Loucy (cell line): ENCODE results near the gene OTOP3.

ENCODE experiments used
- H2AFZ ChIP-seq: fragments of 200-600 bp; sonication (generic); 2 replicates; pipeline ENCODE4 v1.6.0; 2016; ENCODE audit warnings: antibody characterized with exemption, mild to moderate bottlenecking, low read length, moderate library complexity
- H3F3A ChIP-seq: fragments of 200-600 bp; 2 replicates; pipeline ENCODE4 v1.6.0; 2016; ENCODE audit warnings: antibody characterized with exemption, low read depth, mild to moderate bottlenecking
- H3K27me3 ChIP-seq: fragments of 200-600 bp; sonication (generic); 2 replicates; pipeline ENCODE4 v1.6.1; 2014; ENCODE audit warnings: low read length, mild to moderate bottlenecking; ENCODE audit not compliant: insufficient read depth, poor library complexity, severe bottlenecking
- H3K36me3 ChIP-seq: fragments of 200-600 bp; sonication (generic); 2 replicates; pipeline ENCODE4 v1.6.1; 2016; ENCODE audit warnings: low read length; ENCODE audit not compliant: insufficient read depth
- H3K4me1 ChIP-seq: fragments of 200-600 bp; sonication (generic); 2 replicates; pipeline ENCODE4 v1.5.1; 2014; ENCODE audit warnings: low read length, mild to moderate bottlenecking; ENCODE audit not compliant: insufficient read depth, poor library complexity, severe bottlenecking
- H3K4me2 ChIP-seq: fragments of 200-600 bp; sonication (generic); 2 replicates; pipeline ENCODE4 v1.6.0; 2014; ENCODE audit warnings: antibody characterized with exemption, low read length, low read depth, mild to moderate bottlenecking; ENCODE audit not compliant: poor library complexity, severe bottlenecking
- H3K4me3 ChIP-seq: fragments of 200-600 bp; sonication (generic); 2 replicates; pipeline ENCODE4 v1.5.1; 2014; ENCODE audit warnings: low read length, mild to moderate bottlenecking, mixed read lengths; ENCODE audit not compliant: poor library complexity, severe bottlenecking
- H3K79me2 ChIP-seq: fragments of 200-600 bp; sonication (generic); 2 replicates; pipeline ENCODE4 v1.6.1; 2014; ENCODE audit warnings: low read length; ENCODE audit not compliant: insufficient read depth
- H3K9ac ChIP-seq: fragments of 200-600 bp; sonication (generic); 2 replicates; pipeline ENCODE4 v1.6.0; 2014; ENCODE audit warnings: mild to moderate bottlenecking, low read depth, low read length, moderate library complexity; ENCODE audit not compliant: poor library complexity, severe bottlenecking
- H3K9me2 ChIP-seq: fragments of 200-600 bp; sonication (generic); replicated peaks from 2 replicates; pipeline ENCODE4 v1.6.1; 2016; ENCODE audit warnings: low read depth, low read length, mixed read lengths
- H3K9me3 ChIP-seq: fragments of 200-600 bp; sonication (generic); 2 replicates; pipeline ENCODE4 v1.6.1; 2014; ENCODE audit warnings: mild to moderate bottlenecking, antibody characterized with exemption, low read length, low read depth; ENCODE audit not compliant: insufficient read depth
- H4K20me1 ChIP-seq: fragments of 200-600 bp; sonication (generic); 2 replicates; pipeline ENCODE4 v1.6.0; 2014; ENCODE audit warnings: antibody characterized with exemption, low read length, mild to moderate bottlenecking; ENCODE audit not compliant: insufficient read depth, poor library complexity, severe bottlenecking
- CTCF ChIP-seq: fragments of 200-600 bp; sonication (generic); conservative IDR thresholded peaks from 2 replicates; pipeline ENCODE4 v1.5.1; 2014; ENCODE audit warnings: mild to moderate bottlenecking, antibody characterized with exemption, low read length
- EZH2phosphoT487 ChIP-seq: fragments of 200-600 bp; IDR thresholded peaks from 2 replicates; pipeline ENCODE4 v1.6.1; 2018; ENCODE audit warnings: antibody characterized with exemption, mild to moderate bottlenecking, moderate library complexity, borderline replicate concordance

Gene OTOP3

GRCh38 chr17:74971842-74972106 lies 36.1 kb downstream of the OTOP3 start:
- Histone ChIP-seq H3K4me3 (no peak overlapping the region), H3K4me2 (no peak overlapping the region), H2AFZ (no peak overlapping the region; the same call in 1 of the 2 replicates)

GRCh38 chr17:74972107-74972972 lies 36.6 kb downstream of the OTOP3 start, which contains the start of gene HID1:
Gene HID1, minus strand, starts transcription at chr17:74972759. Its CDS starts 103 bp downstream, at chr17:74972656.
- peaks cover 17% of the 10 kb centered on the region for H3K27me3 ChIP-seq
- TF ChIP-seq EZH2phosphoT487 (no peak), CTCF (no peak)
- peak within 1 kb of the TSS; percentile 64; the same call in 1 of the 2 replicates for H2AFZ ChIP-seq
- H3K9me2 ChIP-seq, result no peaks in the 10 kb centered on the region
- no peaks in the 10 kb centered on the region for H4K20me1 ChIP-seq
- H3K79me2 ChIP-seq, result no peaks in the 10 kb centered on the region
- no peaks in the 10 kb centered on the region for H3K36me3 ChIP-seq
- peak within 1 kb of the TSS; percentile 69 for H3K4me3 ChIP-seq
- H3K9ac ChIP-seq, result no peak within 1 kb of the TSS
- no peaks in the 10 kb centered on the region for H3F3A ChIP-seq
- H3K4me2 ChIP-seq, result peak within 1 kb of the TSS; percentile 67
- no peaks in the 10 kb centered on the region for H3K4me1 ChIP-seq
- H3K9me3 ChIP-seq, result no peaks in the 10 kb centered on the region

More at GRCh38 chr17:74971842-74972106, 36.1 kb downstream of the OTOP3 start:
- Histone ChIP-seq H3F3A (no peaks in the 10 kb centered on the region), H3K9ac (no peak overlapping the region), H3K9me3 (no peaks in the 10 kb centered on the region), H3K79me2 (no peaks in the 10 kb centered on the region), H3K27me3 (peaks cover 17% of the 10 kb centered on the region), H3K9me2 (no peaks in the 10 kb centered on the region), H3K36me3 (no peaks in the 10 kb centered on the region), H3K4me1 (no peaks in the 10 kb centered on the region), H4K20me1 (no peaks in the 10 kb centered on the region)
- TF ChIP-seq CTCF (no peak), EZH2phosphoT487 (no peak)

GRCh38 chr17:74972973-74973328 lies 37.3 kb downstream of the OTOP3 start:
- peak overlapping the region; percentile 69 for H3K4me3 ChIP-seq
- no peaks in the 10 kb centered on the region for H3K79me2 ChIP-seq
- H3K4me1 ChIP-seq, result no peaks in the 10 kb centered on the region
- no peak overlapping the region for H3K9ac ChIP-seq
- H4K20me1 ChIP-seq, result no peaks in the 10 kb centered on the region
- H3K9me3 ChIP-seq, result no peaks in the 10 kb centered on the region
- peak overlapping the region; percentile 67 for H3K4me2 ChIP-seq
- H3K9me2 ChIP-seq, result no peaks in the 10 kb centered on the region
- peaks cover 17% of the 10 kb centered on the region for H3K27me3 ChIP-seq
- no peaks in the 10 kb centered on the region for H3K36me3 ChIP-seq
- H3F3A ChIP-seq, result no peaks in the 10 kb centered on the region
- H2AFZ ChIP-seq, result peak overlapping the region; percentile 64; the same call in 1 of the 2 replicates
- TF ChIP-seq EZH2phosphoT487 (no peak), CTCF (no peak)
